ENCODE results near the gene SSBP3. TPM values are rescaled to one million over a fixed set of nuclear protein-coding genes. Genes with fewer than 3 reads are reported as not detected.

Gene SSBP3
- total RNA-seq = 11.4 and 25.4 TPM in 2 replicates

GRCh38 chr1:54406339-54407153 lies at the start of gene SSBP3:
TSS of gene SSBP3 (minus strand) at chr1:54406394.

DNA sequence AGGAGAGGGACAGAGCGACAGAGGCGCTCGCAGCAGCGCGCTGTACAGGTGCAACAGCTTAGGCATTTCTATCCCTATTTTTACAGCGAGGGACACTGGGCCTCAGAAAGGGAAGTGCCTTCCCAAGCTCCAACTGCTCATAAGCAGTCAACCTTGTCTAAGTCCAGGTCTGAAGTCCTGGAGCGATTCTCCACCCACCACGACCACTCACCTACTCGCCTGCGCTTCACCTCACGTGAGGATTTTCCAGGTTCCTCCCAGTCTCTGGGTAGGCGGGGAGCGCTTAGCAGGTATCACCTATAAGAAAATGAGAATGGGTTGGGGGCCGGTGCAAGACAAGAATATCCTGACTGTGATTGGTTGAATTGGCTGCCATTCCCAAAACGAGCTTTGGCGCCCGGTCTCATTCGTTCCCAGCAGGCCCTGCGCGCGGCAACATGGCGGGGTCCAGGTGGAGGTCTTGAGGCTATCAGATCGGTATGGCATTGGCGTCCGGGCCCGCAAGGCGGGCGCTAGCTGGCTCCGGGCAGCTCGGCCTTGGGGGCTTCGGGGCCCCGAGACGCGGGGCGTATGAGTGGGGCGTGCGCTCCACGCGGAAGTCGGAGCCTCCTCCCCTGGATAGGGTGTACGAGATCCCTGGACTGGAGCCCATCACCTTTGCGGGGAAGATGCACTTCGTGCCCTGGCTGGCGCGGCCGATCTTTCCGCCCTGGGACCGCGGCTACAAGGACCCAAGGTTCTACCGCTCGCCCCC lies 206.3 kb downstream of the SSBP3 start, which contains the start of the genes CYB5RL and MRPL37:
TSS of gene CYB5RL (minus strand) at position 266 of the 754 bp plus-strand sequence. CDS start 4,414 bp downstream, outside the sequence.
TSS of gene MRPL37 (plus strand) at position 403 of the 754 bp plus-strand sequence. CDS start at position 480, 77 bp downstream.

Other genes with a start within 250 kb of the SSBP3 start
- gene CYB5RL, start 206.4 kb downstream of the SSBP3 start, total RNA-seq = 7.6 and 8.5 TPM in 2 replicates
- gene MRPL37, start 206.2 kb downstream of the SSBP3 start, total RNA-seq = 102 and 119 TPM in 2 replicates
- gene ACOT11, start 141.8 kb upstream of the SSBP3 start, total RNA-seq = 2.9 and 3.7 TPM in 2 replicates
- gene FAM151A, start 217.1 kb upstream of the SSBP3 start, total RNA-seq = not detected in 2 replicates
- under 0.01 and 0.37 TPM in 2 replicates for gene MROH7, start 235.4 kb upstream of the SSBP3 start, total RNA-seq